Natural killer cell (primary cell): ENCODE data around the gene KLHDC7B. TPM values are rescaled to one million over a fixed set of nuclear protein-coding genes. Genes with fewer than 3 reads are reported as not detected.

Source experiments
- ATAC-seq, 3 donors: fragments of 150-1000 bp in 2 of 3; fragments of 200-7000 bp in 1 of 3; cut with Tn5 transposase; 1 replicate in 1 of 3; 2 replicates in 2 of 3; pipeline ENCODE4 v1.10.0; 2021; ENCODE audit warnings: mild to moderate bottlenecking in 2 of 3, moderate library complexity in 2 of 3
- DNase-seq, 2 donors: peaks; one replicate each; pipeline versions ENCODE4 v3.0.0 to v3.0.0-alpha.2; 2013 to 2021; ENCODE audit warnings: mixed read lengths in 1 of 2
- H3K27ac ChIP-seq: one replicate; pipeline ENCODE4 v1.5.1; 2013; ENCODE audit warnings: mild to moderate bottlenecking, low read length
- H3K27me3 ChIP-seq: one replicate; pipeline ENCODE4 v1.6.1; 2013; ENCODE audit warnings: low read length; ENCODE audit not compliant: control insufficient read depth, insufficient read depth
- H3K36me3 ChIP-seq: one replicate; pipeline ENCODE4 v1.6.1; 2013; ENCODE audit warnings: low read length; ENCODE audit not compliant: control insufficient read depth, insufficient read depth
- H3K4me1 ChIP-seq: one replicate; pipeline ENCODE4 v1.6.1; 2013; ENCODE audit warnings: low read length; ENCODE audit not compliant: control insufficient read depth, insufficient read depth
- H3K4me3 ChIP-seq: one replicate; pipeline ENCODE4 v1.5.1; 2013; ENCODE audit warnings: low read length
- H3K9me3 ChIP-seq: one replicate; pipeline ENCODE4 v1.6.1; 2013; ENCODE audit warnings: low read length; ENCODE audit not compliant: control insufficient read depth, insufficient read depth
- H3K27ac Mint-ChIP-seq, 2 donors: one replicate each; pipeline ENCODE4 v1.8.0; 2022; ENCODE audit warnings: mild to moderate bottlenecking in 2 of 2, mixed read lengths in 2 of 2, moderate library complexity in 1 of 2
- H3K27me3 Mint-ChIP-seq, 2 donors: one replicate each; pipeline ENCODE4 v1.8.0; 2022; ENCODE audit warnings: low read depth in 2 of 2, mixed read lengths in 2 of 2
- H3K36me3 Mint-ChIP-seq: one replicate; pipeline ENCODE4 v1.8.0; 2022; ENCODE audit warnings: mixed read lengths
- H3K4me1 Mint-ChIP-seq, 2 donors: one replicate each; pipeline ENCODE4 v1.8.0; 2022; ENCODE audit warnings: mixed read lengths in 2 of 2
- H3K4me3 Mint-ChIP-seq: one replicate; pipeline ENCODE4 v1.8.0; 2022; ENCODE audit warnings: mild to moderate bottlenecking, moderate library complexity, mixed read lengths
- H3K9me3 Mint-ChIP-seq, 2 donors: one replicate each; pipeline ENCODE4 v1.8.0; 2022; ENCODE audit warnings: mixed read lengths in 2 of 2
- CTCF ChIP-seq: fragments of 200-600 bp; IDR thresholded peaks from one replicate; pipeline ENCODE4 v1.8.0; 2022; ENCODE audit warnings: antibody characterized with exemption
- WGBS: methylation state at CpG from one replicate; pipeline ENCODE4 v1.1.7; 2013; ENCODE audit warnings: missing lambda C conversion rate; ENCODE audit not compliant: insufficient coverage; 5-methylcytosine and 5-hydroxymethylcytosine counted together
- intact Hi-C: fragments of 100-400 bp; cut with micrococcal nuclease; formaldehyde crosslinking; loops from one replicate; pipeline ENCODE4 v1.14.2; 2022
- total RNA-seq, 4 donors: library from RNA; stranded (reverse); fragments of 120-200 nt in 1 of 4; gene quantifications; one replicate each; pipeline versions ENCODE4 v1.2.3 to v1.2.4, GENCODE V29; 2013 to 2022

The KLHDC7B gene
- total RNA-seq, 3 donors from 2014 or later (not counting 1 experiment from before 2014, with no cell fraction given): 2.4 to 6.9 (median 5.3) TPM

DNA sequence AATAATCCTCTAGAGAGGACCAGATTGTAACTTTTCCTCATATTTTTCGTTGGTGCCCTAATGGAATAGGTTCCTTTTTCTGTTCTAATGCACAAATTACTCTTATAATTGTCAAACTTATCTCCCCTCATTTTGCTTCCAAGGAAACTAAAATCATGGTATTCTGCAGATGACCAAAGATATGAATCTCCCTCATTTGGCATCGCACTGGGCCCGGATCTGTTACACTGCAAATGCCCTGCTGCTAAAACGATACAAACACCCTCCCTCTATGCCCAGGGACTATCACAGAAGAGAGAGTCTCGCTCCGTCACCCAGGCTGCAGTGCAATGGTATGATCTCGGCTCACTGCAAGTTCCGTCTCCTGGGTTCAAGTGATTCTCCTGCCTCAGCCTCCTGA, 7.6 kb downstream of the KLHDC7B start:
- H3K27ac Mint-ChIP-seq: no peak overlapping the region
- H3K36me3 Mint-ChIP-seq: no peaks in the 10 kb centered on the region
- H3K4me1 ChIP-seq: peaks cover 18% of the 10 kb centered on the region
- no peaks in the 10 kb centered on the region for H3K36me3 ChIP-seq
- no peak overlapping the region for H3K4me3 Mint-ChIP-seq
- H3K4me1 Mint-ChIP-seq: peaks cover 5 to 14% of the 10 kb centered on the region in 2 donors
- intact Hi-C loops: no loop called here
- WGBS: 85% methylated on average over 8 of the region's 8 CpGs
- no peak for ATAC-seq
- H3K4me3 ChIP-seq: no peak overlapping the region
- H3K27me3 Mint-ChIP-seq: no peaks in the 10 kb centered on the region
- no peak overlapping the region for H3K27ac ChIP-seq
- no peaks in the 10 kb centered on the region for H3K27me3 ChIP-seq
- TF ChIP-seq CTCF: no peak
- no peak for DNase-seq
- no peaks in the 10 kb centered on the region for H3K9me3 ChIP-seq
- no peaks in the 10 kb centered on the region for H3K9me3 Mint-ChIP-seq

DNA sequence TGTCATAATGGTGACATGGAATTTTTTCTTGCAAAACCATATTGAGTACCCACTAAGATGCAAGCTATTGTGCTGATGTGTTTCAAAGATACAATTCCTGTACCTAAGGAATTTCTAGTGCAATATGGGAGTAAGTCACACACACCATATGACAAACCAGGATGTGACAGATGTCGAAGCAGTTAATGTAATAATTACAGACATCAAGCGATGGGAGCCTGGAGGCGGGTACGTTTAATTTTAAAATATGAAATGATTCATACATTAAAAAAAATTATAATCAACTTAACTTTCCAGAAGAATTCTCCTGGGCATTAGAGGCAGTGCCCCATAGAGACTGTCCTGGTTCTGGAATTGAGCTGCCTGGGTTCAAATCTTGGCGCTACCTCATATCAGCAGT, 11.0 kb downstream of the KLHDC7B start:
- H3K4me3 Mint-ChIP-seq: no peak overlapping the region
- intact Hi-C loops: no loop called here

DNA sequence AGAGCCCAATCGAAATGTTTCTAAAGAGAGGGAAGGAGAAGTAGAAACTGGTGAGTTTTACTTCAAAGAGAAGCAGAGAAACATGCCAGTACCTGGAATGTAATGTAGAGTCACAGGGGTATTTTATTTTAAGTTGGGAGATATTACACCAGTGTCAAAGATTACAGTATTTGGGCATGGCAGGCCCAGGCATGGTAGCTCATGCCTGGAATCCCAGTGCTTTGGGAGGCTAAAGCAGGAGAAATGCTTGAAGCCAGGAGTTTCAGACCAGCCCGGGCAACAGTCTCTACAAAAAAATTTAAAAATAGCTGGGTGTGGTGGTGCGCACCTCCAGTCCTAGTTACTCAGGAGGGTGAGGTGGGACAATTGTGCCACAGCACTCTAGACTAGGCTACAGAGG, 14.3 kb downstream of the KLHDC7B start:
- Histone ChIP-seq H3K9me3 (no peaks in the 10 kb centered on the region), H3K27ac (no peak overlapping the region), H3K27me3 (no peaks in the 10 kb centered on the region), H3K4me1 (peaks cover 15% of the 10 kb centered on the region), H3K36me3 (no peaks in the 10 kb centered on the region), H3K4me3 (no peak overlapping the region)
- DNase-seq (no peak), ATAC-seq (no peak)
- no peaks in the 10 kb centered on the region for H3K9me3 Mint-ChIP-seq
- H3K36me3 Mint-ChIP-seq: no peaks in the 10 kb centered on the region
- no peak overlapping the region for H3K4me3 Mint-ChIP-seq
- peaks cover 23 to 28% of the 10 kb centered on the region in 2 donors for H3K4me1 Mint-ChIP-seq
- intact Hi-C loops: loop anchor here (5.0 kb wide), 2 partner anchors 33 to 53 kb away; partner anchors contain the start of genes LMF2, NCAPH2 and SCO2
- no peak overlapping the region for H3K27ac Mint-ChIP-seq
- H3K27me3 Mint-ChIP-seq: no peaks in the 10 kb centered on the region
- no peak for TF ChIP-seq CTCF
- WGBS: 98% methylated on average over 3 of the region's 3 CpGs

More for the DNA sequence above, 11.0 kb downstream of the KLHDC7B start:
- Histone ChIP-seq H3K27ac (no peak overlapping the region), H3K4me3 (no peak overlapping the region), H3K4me1 (peaks cover 3% of the 10 kb centered on the region), H3K36me3 (no peaks in the 10 kb centered on the region), H3K9me3 (no peaks in the 10 kb centered on the region), H3K27me3 (no peaks in the 10 kb centered on the region)
- H3K9me3 Mint-ChIP-seq: no peaks in the 10 kb centered on the region
- ATAC-seq: no peak
- H3K36me3 Mint-ChIP-seq: no peaks in the 10 kb centered on the region
- H3K27me3 Mint-ChIP-seq: no peaks in the 10 kb centered on the region
- 98% methylated on average over 3 of the region's 5 CpGs for WGBS
- no peak overlapping the region for H3K27ac Mint-ChIP-seq
- no peak for DNase-seq
- peaks cover 12 to 14% of the 10 kb centered on the region in 2 donors for H3K4me1 Mint-ChIP-seq
- no peak for TF ChIP-seq CTCF
